SK-N-SH treated with all-trans-retinoic acid at 6 μM for 48 hours (cell line): ENCODE data around the gene GGA3.

ENCODE experiments used
- ATAC-seq: fragments of 200-7000 bp; cut with Tn5 transposase; 3 replicates; pipeline ENCODE4 v1.9.1; 2020; ENCODE audit warnings: mild to moderate bottlenecking, moderate library complexity
- ARNTL ChIP-seq: fragments of 450-650 bp; formaldehyde crosslinking; IDR thresholded peaks from 2 replicates; pipeline ENCODE4 v1.5.0; 2020; ENCODE audit warnings: low read depth, mild to moderate bottlenecking, moderate library complexity, borderline replicate concordance
- BACH2 ChIP-seq: fragments of 250-450 bp; sonication (Bioruptor Pico); IDR thresholded peaks from 2 replicates; pipeline ENCODE4 v1.9.0; 2021; ENCODE audit warnings: mild to moderate bottlenecking, borderline replicate concordance
- CREB5 ChIP-seq: fragments of 250-450 bp; sonication (Bioruptor Pico); IDR thresholded peaks from 2 replicates; pipeline ENCODE4 v1.5.1; 2020; ENCODE audit warnings: low read depth, mild to moderate bottlenecking, moderate library complexity
- CSDC2 ChIP-seq: fragments of 250-450 bp; sonication (Bioruptor Pico); IDR thresholded peaks from 2 replicates; pipeline ENCODE4 v1.5.0; 2020; ENCODE audit warnings: mild to moderate bottlenecking, moderate library complexity
- CSRNP3 ChIP-seq: fragments of 250-450 bp; sonication (Bioruptor Pico); IDR thresholded peaks from 2 replicates; pipeline ENCODE4 v1.5.1; 2021; ENCODE audit warnings: mild to moderate bottlenecking, moderate library complexity
- ESRRG ChIP-seq: fragments of 250-450 bp; sonication (Bioruptor Pico); IDR thresholded peaks from 2 replicates; pipeline ENCODE4 v1.6.1; 2021; ENCODE audit warnings: mild to moderate bottlenecking
- GLIS3 ChIP-seq: fragments of 250-450 bp; sonication (Bioruptor Pico); IDR thresholded peaks from 2 replicates; pipeline ENCODE4 v1.5.0; 2020; ENCODE audit warnings: mild to moderate bottlenecking, moderate library complexity
- OSR1 ChIP-seq: fragments of 250-450 bp; sonication (Bioruptor Pico); IDR thresholded peaks from 2 replicates; pipeline ENCODE4 v1.8.0; 2022; ENCODE audit warnings: moderate library complexity, mild to moderate bottlenecking, inconsistent platforms
- PATZ1 ChIP-seq: fragments of 250-450 bp; sonication (Bioruptor Pico); IDR thresholded peaks from 2 replicates; pipeline ENCODE4 v1.8.0; 2020; ENCODE audit warnings: mild to moderate bottlenecking, moderate library complexity, borderline replicate concordance
- POU6F1 ChIP-seq: fragments of 250-450 bp; sonication (Bioruptor Pico); IDR thresholded peaks from 2 replicates; pipeline ENCODE4 v1.8.0; 2021; ENCODE audit warnings: low read depth, mild to moderate bottlenecking, moderate library complexity, borderline replicate concordance
- RARB ChIP-seq: fragments of 250-450 bp; sonication (Bioruptor Pico); IDR thresholded peaks from 2 replicates; pipeline ENCODE4 v1.8.0; 2021; ENCODE audit warnings: mild to moderate bottlenecking, moderate library complexity
- TOX ChIP-seq: fragments of 250-450 bp; sonication (Bioruptor Pico); IDR thresholded peaks from 2 replicates; pipeline ENCODE4 v1.8.0; 2021; ENCODE audit warnings: mild to moderate bottlenecking, moderate library complexity, borderline replicate concordance
- TSHZ2 ChIP-seq: fragments of 250-450 bp; sonication (Bioruptor Pico); IDR thresholded peaks from 2 replicates; pipeline ENCODE4 v1.5.0; 2020; ENCODE audit warnings: mild to moderate bottlenecking, moderate library complexity
- ZC3H10 ChIP-seq: fragments of 250-450 bp; sonication (Bioruptor Pico); IDR thresholded peaks from 2 replicates; pipeline ENCODE4 v1.5.1; 2021; ENCODE audit warnings: mild to moderate bottlenecking, moderate library complexity
- ZFP3 ChIP-seq: fragments of 250-450 bp; sonication (Bioruptor Pico); IDR thresholded peaks from 2 replicates; pipeline ENCODE4 v1.5.0; 2020; ENCODE audit warnings: mild to moderate bottlenecking, moderate library complexity
- ZFP30 ChIP-seq: fragments of 450-650 bp; formaldehyde crosslinking; IDR thresholded peaks from 2 replicates; pipeline ENCODE4 v1.5.0; 2022; ENCODE audit warnings: mild to moderate bottlenecking, moderate library complexity
- ZNF565 ChIP-seq: fragments of 450-650 bp; formaldehyde crosslinking; conservative IDR thresholded peaks from 2 replicates; pipeline ENCODE4 v1.5.0; 2020; ENCODE audit warnings: low read depth, mild to moderate bottlenecking, moderate library complexity
- ZNF70 ChIP-seq: fragments of 450-650 bp; formaldehyde crosslinking; IDR thresholded peaks from 2 replicates; pipeline ENCODE4 v1.5.0; 2020; ENCODE audit warnings: mild to moderate bottlenecking, moderate library complexity

Gene GGA3

GRCh38 chr17:75289115-75289831 lies 27.9 kb upstream of the GGA3 start, which contains the start of gene SLC25A19:
Gene SLC25A19 (minus strand): TSS chr17:75289433. CDS start chr17:75286764, 2,669 bp downstream.
- peak; percentile 99 for ATAC-seq
- TF ChIP-seq TSHZ2 (CRISPR knock-in tag), result peak; percentile 69; the same call in 1 of the 2 replicates
- no peak for TF ChIP-seq ZC3H10 (CRISPR knock-in tag)
- TF ChIP-seq ESRRG (CRISPR knock-in tag), result no peak
- TF ChIP-seq ZNF565, result no peak
- TF ChIP-seq ZFP3, result no peak

GRCh38 chr17:75288770-75289114 lies 27.3 kb upstream of the GGA3 start:
- ATAC-seq, result peak; percentile 51
- TF ChIP-seq ZC3H10 (CRISPR knock-in tag) (no peak), GLIS3 (CRISPR knock-in tag) (0 out of 2 replicates have a peak, but pooled peaks have one; percentile 31)

- no peak for ATAC-seq
Measured at GRCh38 chr17:75288359-75288758, 27.0 kb upstream of the GGA3 start.

GRCh38 chr17:75287221-75287620 lies 25.8 kb upstream of the GGA3 start:
- no peak for ATAC-seq
- no peak for TF ChIP-seq ARNTL (CRISPR knock-in tag)
- TF ChIP-seq CSDC2 (CRISPR knock-in tag), result no peak
- TF ChIP-seq CREB5 (CRISPR knock-in tag), result no peak
- no peak for TF ChIP-seq ZFP30 (CRISPR knock-in tag)
- no peak for TF ChIP-seq ZNF70 (CRISPR knock-in tag)
- TF ChIP-seq PATZ1 (CRISPR knock-in tag), result no peak
- no peak for TF ChIP-seq BACH2 (CRISPR knock-in tag)
- no peak for TF ChIP-seq TOX (CRISPR knock-in tag)

More at GRCh38 chr17:75288359-75288758, 27.0 kb upstream of the GGA3 start:
- TF ChIP-seq GLIS3 (CRISPR knock-in tag) (no peak), OSR1 (no peak), POU6F1 (no peak), RARB (CRISPR knock-in tag) (no peak), ZC3H10 (CRISPR knock-in tag) (no peak), ZNF565 (no peak), CSDC2 (CRISPR knock-in tag) (no peak)

- ATAC-seq, result no peak
- TF ChIP-seq CREB5 (CRISPR knock-in tag), result no peak
- no peak for TF ChIP-seq RARB (CRISPR knock-in tag)
- no peak for TF ChIP-seq TOX (CRISPR knock-in tag)
- TF ChIP-seq ZFP3, result no peak
- TF ChIP-seq TSHZ2 (CRISPR knock-in tag), result no peak
- TF ChIP-seq CSRNP3, result no peak
- no peak for TF ChIP-seq ZNF565
- no peak for TF ChIP-seq CSDC2 (CRISPR knock-in tag)
Measured at GRCh38 chr17:75285123-75285522, 23.7 kb upstream of the GGA3 start.
